IMR-90 (cell line): ENCODE results near the gene NXF1. TPM values are rescaled to one million over a fixed set of nuclear protein-coding genes. Genes with fewer than 3 reads are reported as not detected.

Experiments
- ATAC-seq: fragments of 200-7000 bp; cut with Tn5 transposase; 2 replicates; pipeline ENCODE4 v1.9.1; 2020; ENCODE audit warnings: low read depth, mild to moderate bottlenecking, moderate library complexity
- BruUV-seq: library from RNA; stranded (reverse); fragments of 400-500 nt; replicated peaks from 2 replicates; lab custom pipeline; 2021; lab: Mats Ljungman, UMichigan
- CTCF ChIA-PET: fragments of 300-600 bp; formaldehyde crosslinking; extraction: SDS; loops from one replicate; lab custom pipeline; 2021; ENCODE audit warnings: antibody characterized with exemption; lab: Yijun Ruan, JAX
- POLR2A ChIA-PET: fragments of 300-600 bp; sonication (Branson Sonifier 250); formaldehyde crosslinking; loops from one replicate; lab custom pipeline; 2022; ENCODE audit warnings: antibody characterized with exemption; ENCODE audit not compliant: unreplicated experiment; lab: Charles Lee
- DNase-seq: peaks from one replicate; pipeline ENCODE4 v3.0.0; 2013
- H2AFZ ChIP-seq: replicated peaks from 2 replicates; pipeline ENCODE3; 2013; ENCODE audit warnings: low read length, mild to moderate bottlenecking; ENCODE audit not compliant: poor library complexity
- H2AK5ac ChIP-seq: 2 replicates; pipeline ENCODE4 v1.6.1; 2013; ENCODE audit warnings: low read depth, low read length, inconsistent platforms
- H2AK9ac ChIP-seq: replicated peaks from 2 replicates; pipeline ENCODE3; 2013; ENCODE audit warnings: mild to moderate bottlenecking, low read depth, low read length, moderate library complexity; ENCODE audit not compliant: poor library complexity
- H2BK120ac ChIP-seq: 2 replicates; pipeline ENCODE4 v1.6.1; 2013; ENCODE audit warnings: low read depth, low read length, inconsistent platforms
- H2BK15ac ChIP-seq: 3 replicates; pipeline ENCODE4 v1.6.1; 2013; ENCODE audit warnings: low read depth, low read length, inconsistent platforms
- H2BK20ac ChIP-seq: 2 replicates; pipeline ENCODE4 v1.6.1; 2013; ENCODE audit warnings: low read depth, mild to moderate bottlenecking, inconsistent platforms, low read length, moderate library complexity
- H2BK5ac ChIP-seq: 2 replicates; pipeline ENCODE4 v1.6.1; 2013; ENCODE audit warnings: mild to moderate bottlenecking, low read depth, low read length, inconsistent platforms; ENCODE audit not compliant: poor library complexity, severe bottlenecking
- H3K14ac ChIP-seq: replicated peaks from 2 replicates; pipeline ENCODE4 v1.6.1; 2013; ENCODE audit warnings: low read depth, low read length, inconsistent platforms
- H3K18ac ChIP-seq: 2 replicates; pipeline ENCODE4 v1.6.1; 2013; ENCODE audit warnings: low read depth, low read length, control low read depth
- H3K23ac ChIP-seq: 2 replicates; pipeline ENCODE4 v1.6.1; 2013; ENCODE audit warnings: low read depth, low read length, inconsistent platforms
- H3K27ac ChIP-seq: 2 replicates; pipeline ENCODE4 v1.5.1; 2013; ENCODE audit warnings: mild to moderate bottlenecking, control low read depth, low read length; ENCODE audit not compliant: insufficient read depth
- H3K27me3 ChIP-seq: 2 replicates; pipeline ENCODE4 v1.6.1; 2013; ENCODE audit warnings: low read length; ENCODE audit not compliant: control insufficient read depth, insufficient read depth
- H3K36me3 ChIP-seq: 2 replicates; pipeline ENCODE4 v1.6.1; 2013; ENCODE audit warnings: low read length, mixed read lengths; ENCODE audit not compliant: control insufficient read depth, insufficient read depth
- H3K4ac ChIP-seq: 2 replicates; pipeline ENCODE4 v1.6.1; 2013; ENCODE audit warnings: low read depth, low read length, inconsistent platforms
- H3K4me1 ChIP-seq: 2 replicates; pipeline ENCODE4 v1.6.1; 2013; ENCODE audit warnings: low read length, mixed read lengths; ENCODE audit not compliant: control insufficient read depth, insufficient read depth
- H3K4me2 ChIP-seq: 2 replicates; pipeline ENCODE4 v1.6.1; 2013; ENCODE audit warnings: low read depth, mild to moderate bottlenecking, control low read depth, low read length, moderate library complexity
- H3K4me3 ChIP-seq: 2 replicates; pipeline ENCODE4 v1.5.1; 2013; ENCODE audit warnings: low read depth, mild to moderate bottlenecking, control low read depth, low read length, moderate library complexity; ENCODE audit not compliant: insufficient read depth
- H3K56ac ChIP-seq: 2 replicates; pipeline ENCODE4 v1.6.1; 2013; ENCODE audit warnings: low read length, inconsistent platforms; ENCODE audit not compliant: insufficient read depth; ENCODE audit errors: extremely low read depth
- H3K79me1 ChIP-seq, 2 experiments: 2 replicates each; pipeline ENCODE4 v1.6.1; 2013; ENCODE audit warnings: low read length in 2 of 2, inconsistent platforms in 1 of 2, low read depth in 1 of 2
- H3K9ac ChIP-seq: 2 replicates; pipeline ENCODE4 v1.6.1; 2013; ENCODE audit warnings: low read depth, low read length, control low read depth
- H3K9me1 ChIP-seq: 2 replicates; pipeline ENCODE4 v1.6.1; 2013; ENCODE audit warnings: low read length, inconsistent platforms; ENCODE audit not compliant: insufficient read depth
- H3K9me3 ChIP-seq: 2 replicates; pipeline ENCODE4 v1.6.1; 2013; ENCODE audit warnings: low read length; ENCODE audit not compliant: control insufficient read depth, insufficient read depth
- H4K20me1 ChIP-seq: 2 replicates; pipeline ENCODE4 v1.6.1; 2013; ENCODE audit warnings: low read length, inconsistent platforms; ENCODE audit not compliant: insufficient read depth
- H4K5ac ChIP-seq: 2 replicates; pipeline ENCODE4 v1.6.1; 2013; ENCODE audit warnings: mild to moderate bottlenecking, low read depth, low read length, control low read depth
- H4K8ac ChIP-seq, 2 experiments: 2 replicates each; pipeline ENCODE4 v1.6.1; 2013; ENCODE audit warnings: low read depth in 2 of 2, low read length in 2 of 2, control low read depth in 1 of 2, inconsistent platforms in 1 of 2
- H4K91ac ChIP-seq: 2 replicates; pipeline ENCODE4 v1.6.1; 2013; ENCODE audit warnings: low read depth, low read length, inconsistent platforms; ENCODE audit not compliant: insufficient read depth
- BHLHE40 ChIP-seq: fragments of 150-350 bp; IDR thresholded peaks from 2 replicates; pipeline ENCODE4 v1.6.1; 2016; ENCODE audit warnings: mild to moderate bottlenecking, low read depth, low read length
- CEBPB ChIP-seq: IDR thresholded peaks from 2 replicates; pipeline ENCODE4 v1.6.1; 2012; ENCODE audit warnings: low read depth, low read length, improper control_type of control experiment
- CHD1 ChIP-seq: IDR thresholded peaks from 2 replicates; pipeline ENCODE4 v1.6.1; 2012; ENCODE audit warnings: low read depth, low read length, improper control_type of control experiment
- FOS ChIP-seq: fragments of 150-350 bp; IDR thresholded peaks from 2 replicates; pipeline ENCODE4 v1.6.1; 2016; ENCODE audit warnings: low read depth, low read length
- MAZ ChIP-seq: IDR thresholded peaks from 2 replicates; pipeline ENCODE4 v1.6.1; 2012; ENCODE audit warnings: low read depth, mild to moderate bottlenecking, low read length, improper control_type of control experiment, moderate library complexity, borderline replicate concordance
- POLR2A ChIP-seq: IDR thresholded peaks from 2 replicates; pipeline ENCODE4 v1.6.1; 2012; ENCODE audit warnings: mild to moderate bottlenecking, low read depth, low read length
- RAD21 ChIP-seq: IDR thresholded peaks from 2 replicates; pipeline ENCODE4 v1.6.1; 2012; ENCODE audit warnings: low read length, improper control_type of control experiment
- RCOR1 ChIP-seq: IDR thresholded peaks from 2 replicates; pipeline ENCODE4 v1.6.1; 2012; ENCODE audit warnings: mild to moderate bottlenecking, low read length, improper control_type of control experiment; ENCODE audit not compliant: insufficient replicate concordance
- RFX5 ChIP-seq: IDR thresholded peaks from 2 replicates; pipeline ENCODE4 v1.8.0; 2012; ENCODE audit warnings: low read depth, mild to moderate bottlenecking, low read length, moderate library complexity
- SMC3 ChIP-seq: fragments of 150-350 bp; IDR thresholded peaks from 2 replicates; pipeline ENCODE4 v1.6.1; 2016; ENCODE audit warnings: low read depth, mild to moderate bottlenecking, antibody characterized with exemption, low read length, moderate library complexity
- WGBS, 2 experiments: methylation state at CpG; one replicate each; pipeline versions ENCODE4 v1.1.5 to v1.1.7; 2013; ENCODE audit warnings: missing lambda C conversion rate in 2 of 2; ENCODE audit not compliant: insufficient read length in 1 of 2; ENCODE audit errors: extremely low coverage in 2 of 2; 5-methylcytosine and 5-hydroxymethylcytosine counted together
- dilution Hi-C: fragments of 300-500 bp; cut with HindIII; formaldehyde crosslinking; loops from one replicate; pipeline ENCODE4 v1.14.3; 2018; ENCODE audit warnings: low sequenced_read_pairs; ENCODE audit not compliant: unreplicated experiment
- in situ Hi-C: fragments of 300-500 bp; cut with MboI; formaldehyde crosslinking; loops from 3 replicates; pipeline ENCODE4 v1.14.3; 2019; ENCODE audit warnings: low sequenced_read_pairs, inconsistent platforms, mixed read lengths
- intact Hi-C: fragments of 100-400 bp; cut with micrococcal nuclease; formaldehyde crosslinking; loops from 2 replicates; pipeline ENCODE4 v1.10.0; 2022
- polyA plus RNA-seq, 3 experiments: library from polyadenylated mRNA; depleted of rRNA; stranded (reverse); fragments of >200 nt; gene quantifications; 2 replicates each; pipeline ENCODE4 v1.2.3, GENCODE V29; 2012; ENCODE audit warnings: low replicate concordance in 1 of 3
- total RNA-seq: library from RNA; depleted of rRNA; stranded (reverse); fragments of >200 nt; gene quantifications from 2 replicates; pipeline ENCODE4 v1.2.3, GENCODE V29; 2012
- TF ChIP-seq, protein P1 (sequence below): conservative IDR thresholded peaks from 2 replicates; pipeline ENCODE4 v1.5.1; 2012; ENCODE audit warnings: mild to moderate bottlenecking, low read depth, low read length, improper control_type of control experiment
- TF ChIP-seq, protein P2 (sequence below): fragments of 150-350 bp; IDR thresholded peaks from 2 replicates; pipeline ENCODE4 v1.6.1; 2016; ENCODE audit warnings: low read depth, mild to moderate bottlenecking, low read length, moderate library complexity, borderline replicate concordance
- TF ChIP-seq, protein P3 (sequence below): fragments of 150-350 bp; IDR thresholded peaks from 2 replicates; pipeline ENCODE4 v1.6.1; 2017; ENCODE audit warnings: mild to moderate bottlenecking, antibody characterized with exemption, low read length, low read depth

The NXF1 gene
- total and polyA plus RNA-seq, 2 of the 4 experiments (the other 2 are of a cell fraction): 26.3 to 97.4 TPM

DNA sequence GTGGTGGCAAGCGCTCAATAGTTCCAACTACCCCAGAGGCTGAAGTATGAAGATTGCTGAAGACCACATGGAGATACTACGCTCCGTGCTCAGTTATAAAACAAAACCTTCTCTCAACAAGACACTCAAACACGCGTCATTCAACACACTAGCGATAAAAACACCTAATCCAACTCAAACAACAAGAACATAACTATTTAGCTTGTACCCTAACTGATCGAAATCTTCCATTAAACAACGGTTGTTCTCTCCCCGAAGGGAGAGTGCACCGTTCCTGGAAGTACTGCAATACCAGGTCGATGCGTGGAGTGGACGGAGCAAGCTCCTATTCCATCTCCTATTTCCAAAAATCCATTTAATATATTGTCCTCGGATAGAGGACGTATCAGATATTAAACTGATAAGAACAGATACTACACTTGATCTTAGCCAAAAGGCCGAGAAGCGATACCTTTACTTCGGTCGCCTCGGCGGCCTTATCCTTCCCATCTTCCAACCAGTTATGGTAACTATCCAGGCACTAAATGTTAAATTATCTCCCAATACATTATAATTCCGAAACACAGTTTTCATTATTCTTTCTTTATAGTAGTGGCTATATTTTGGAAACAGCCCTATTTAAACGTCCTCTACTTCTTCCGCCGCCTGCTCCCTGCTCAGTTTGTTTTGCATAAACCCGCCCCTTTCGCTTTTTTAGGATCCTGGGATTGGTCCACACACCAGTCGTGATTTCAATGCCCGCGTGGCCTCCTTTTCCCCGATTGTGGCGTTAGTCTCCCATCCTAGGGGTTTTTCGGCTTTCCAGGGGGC lies 36.3 kb upstream of the NXF1 start:
- peak; percentile 100 for DNase-seq
- Histone ChIP-seq H3K4ac (peak overlapping the region; percentile 91), H2BK15ac (peak overlapping the region; percentile 93; the same call in 1 of the 3 replicates), H3K9me1 (no peaks in the 10 kb centered on the region), H4K8ac (peak overlapping the region; percentile 98 to 99), H2BK120ac (peak overlapping the region; percentile 80), H3K18ac (peak overlapping the region; percentile 87), H3K9me3 (no peaks in the 10 kb centered on the region), H3K4me1 (peaks cover 8% of the 10 kb centered on the region), H3K23ac (peak overlapping the region; percentile 92; the same call in 1 of the 2 replicates), H4K91ac (peak overlapping the region; percentile 94), H3K4me3 (peak overlapping the region; percentile 26), H3K36me3 (no peaks in the 10 kb centered on the region; the same call in 1 of the 2 replicates), H3K4me2 (peak overlapping the region; percentile 81), H4K5ac (peak overlapping the region; percentile 97), H2AK9ac (peak overlapping the region; percentile 70), H3K56ac (peak overlapping the region; percentile 96), H3K14ac (peak overlapping the region; percentile 92; the same call in 1 of the 2 replicates), H3K9ac (peak overlapping the region; percentile 86), H3K27ac (peak overlapping the region; percentile 97), H3K79me1 (peaks cover 5 to 20% of the 10 kb centered on the region in 2 experiments; a peak in 1 of 4 replicates), H2AFZ (peak overlapping the region; percentile 84), H3K27me3 (no peaks in the 10 kb centered on the region), H2BK5ac (peak overlapping the region; percentile 98), H2AK5ac (no peak overlapping the region; the same call in 1 of the 2 replicates), H2BK20ac (peak overlapping the region; percentile 77), H4K20me1 (no peaks in the 10 kb centered on the region; the same call in none of the 2 replicates)
- ATAC-seq: peak; percentile 75
- dilution Hi-C loops (no loop called here), in situ Hi-C loops (no loop called here), intact Hi-C loops (loop anchor here (1.0 to 2.0 kb wide), 2 partner anchors 21 to 40 kb away; no protein-coding TSS in a partner anchor)
- CTCF ChIA-PET: interaction anchor here (1.0 kb wide), 1 partner anchor 55 kb away, joined by 3 read pairs; no protein-coding TSS in a partner anchor
- POLR2A ChIA-PET: interaction anchor here (0.6 to 2.1 kb wide), 13 partner anchors 9 to 481 kb away, joined by 3 to 16 read pairs (median 6); partner anchors contain the start of genes HNRNPUL2, INTS5, SLC3A2 and STX5
- 0% methylated on average over 14 of the region's 33 CpGs; no CpG with 5 or more reads in 1 of the 2 experiments for WGBS, 2 experiments
- TSS peak; percentile 99 for BruUV-seq
- peak; percentile 82; the same call in 1 of the 2 replicates for TF ChIP-seq CHD1
- TF ChIP-seq RCOR1: no peak
- TF ChIP-seq, protein P1, sequence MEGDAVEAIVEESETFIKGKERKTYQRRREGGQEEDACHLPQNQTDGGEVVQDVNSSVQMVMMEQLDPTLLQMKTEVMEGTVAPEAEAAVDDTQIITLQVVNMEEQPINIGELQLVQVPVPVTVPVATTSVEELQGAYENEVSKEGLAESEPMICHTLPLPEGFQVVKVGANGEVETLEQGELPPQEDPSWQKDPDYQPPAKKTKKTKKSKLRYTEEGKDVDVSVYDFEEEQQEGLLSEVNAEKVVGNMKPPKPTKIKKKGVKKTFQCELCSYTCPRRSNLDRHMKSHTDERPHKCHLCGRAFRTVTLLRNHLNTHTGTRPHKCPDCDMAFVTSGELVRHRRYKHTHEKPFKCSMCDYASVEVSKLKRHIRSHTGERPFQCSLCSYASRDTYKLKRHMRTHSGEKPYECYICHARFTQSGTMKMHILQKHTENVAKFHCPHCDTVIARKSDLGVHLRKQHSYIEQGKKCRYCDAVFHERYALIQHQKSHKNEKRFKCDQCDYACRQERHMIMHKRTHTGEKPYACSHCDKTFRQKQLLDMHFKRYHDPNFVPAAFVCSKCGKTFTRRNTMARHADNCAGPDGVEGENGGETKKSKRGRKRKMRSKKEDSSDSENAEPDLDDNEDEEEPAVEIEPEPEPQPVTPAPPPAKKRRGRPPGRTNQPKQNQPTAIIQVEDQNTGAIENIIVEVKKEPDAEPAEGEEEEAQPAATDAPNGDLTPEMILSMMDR: no peak
- TF ChIP-seq CEBPB: no peak
- TF ChIP-seq RFX5: no peak
- no peak for TF ChIP-seq FOS
- no peak for TF ChIP-seq BHLHE40
- TF ChIP-seq RAD21: no peak
- TF ChIP-seq MAZ: peak; percentile 89
- TF ChIP-seq SMC3: no peak
- TF ChIP-seq, protein P2, sequence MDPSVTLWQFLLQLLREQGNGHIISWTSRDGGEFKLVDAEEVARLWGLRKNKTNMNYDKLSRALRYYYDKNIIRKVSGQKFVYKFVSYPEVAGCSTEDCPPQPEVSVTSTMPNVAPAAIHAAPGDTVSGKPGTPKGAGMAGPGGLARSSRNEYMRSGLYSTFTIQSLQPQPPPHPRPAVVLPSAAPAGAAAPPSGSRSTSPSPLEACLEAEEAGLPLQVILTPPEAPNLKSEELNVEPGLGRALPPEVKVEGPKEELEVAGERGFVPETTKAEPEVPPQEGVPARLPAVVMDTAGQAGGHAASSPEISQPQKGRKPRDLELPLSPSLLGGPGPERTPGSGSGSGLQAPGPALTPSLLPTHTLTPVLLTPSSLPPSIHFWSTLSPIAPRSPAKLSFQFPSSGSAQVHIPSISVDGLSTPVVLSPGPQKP: no peak
- TF ChIP-seq, protein P3, sequence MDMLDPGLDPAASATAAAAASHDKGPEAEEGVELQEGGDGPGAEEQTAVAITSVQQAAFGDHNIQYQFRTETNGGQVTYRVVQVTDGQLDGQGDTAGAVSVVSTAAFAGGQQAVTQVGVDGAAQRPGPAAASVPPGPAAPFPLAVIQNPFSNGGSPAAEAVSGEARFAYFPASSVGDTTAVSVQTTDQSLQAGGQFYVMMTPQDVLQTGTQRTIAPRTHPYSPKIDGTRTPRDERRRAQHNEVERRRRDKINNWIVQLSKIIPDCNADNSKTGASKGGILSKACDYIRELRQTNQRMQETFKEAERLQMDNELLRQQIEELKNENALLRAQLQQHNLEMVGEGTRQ: peak; percentile 44
- peak; percentile 99 for TF ChIP-seq POLR2A
